Activated CD4-positive, alpha-beta memory T cell treated with anti-CD3 and anti-CD28 coated beads, Interleukin-2, amount 10 ng/mL, durations not matched to agents 7 days and 5 days (primary cell): ENCODE measurements around the gene LYPD6B. TPM values are rescaled to one million over a fixed set of nuclear protein-coding genes. Genes with fewer than 3 reads are reported as not detected.

Experiments used
- CTCF ChIA-PET: fragments of 350-600 bp; sonication (Branson Sonifier 250); formaldehyde crosslinking; loops from one replicate; lab custom pipeline; 2021; ENCODE audit warnings: antibody characterized with exemption, inconsistent platforms; lab: Charles Lee
- POLR2A ChIA-PET: fragments of 350-600 bp; sonication (Branson Sonifier 250); formaldehyde crosslinking; loops from one replicate; lab custom pipeline; 2021; ENCODE audit warnings: antibody characterized with exemption; lab: Charles Lee
- DNase-seq: peaks from one replicate; pipeline ENCODE4 v3.0.0-alpha.2; 2020
- H3K27ac Mint-ChIP-seq: one replicate; pipeline ENCODE4 v1.8.0; 2021; ENCODE audit warnings: mild to moderate bottlenecking, mixed read lengths
- H3K27me3 Mint-ChIP-seq: one replicate; pipeline ENCODE4 v1.8.0; 2021; ENCODE audit warnings: mixed read lengths
- H3K36me3 Mint-ChIP-seq: one replicate; pipeline ENCODE4 v1.8.0; 2021; ENCODE audit warnings: low read depth, mixed read lengths
- H3K4me1 Mint-ChIP-seq: one replicate; pipeline ENCODE4 v1.8.0; 2021; ENCODE audit warnings: mixed read lengths
- H3K4me3 Mint-ChIP-seq: one replicate; pipeline ENCODE4 v1.8.0; 2021; ENCODE audit warnings: mild to moderate bottlenecking, mixed read lengths
- H3K9me3 Mint-ChIP-seq: one replicate; pipeline ENCODE4 v1.8.0; 2021; ENCODE audit warnings: mixed read lengths
- total RNA-seq, 2 experiments: library from RNA; stranded (reverse); gene quantifications; one replicate each; pipeline ENCODE4 v1.2.3, GENCODE V29; 2021

Gene LYPD6B
- total RNA-seq, 2 experiments from 2014 or later: 0.20 TPM; not detected in 1

- Mint-ChIP-seq H3K4me3 (no peak overlapping the region), H3K27me3 (peaks cover 12% of the 10 kb centered on the region), H3K4me1 (no peaks in the 10 kb centered on the region), H3K9me3 (no peaks in the 10 kb centered on the region), H3K36me3 (no peaks in the 10 kb centered on the region), H3K27ac (no peak overlapping the region)
- ChIA-PET CTCF (no interaction called here), POLR2A (no interaction called here)
- DNase-seq: no peak
Measured at GRCh38 chr2:149132901-149133300, 94.4 kb downstream of the LYPD6B start.

DNA sequence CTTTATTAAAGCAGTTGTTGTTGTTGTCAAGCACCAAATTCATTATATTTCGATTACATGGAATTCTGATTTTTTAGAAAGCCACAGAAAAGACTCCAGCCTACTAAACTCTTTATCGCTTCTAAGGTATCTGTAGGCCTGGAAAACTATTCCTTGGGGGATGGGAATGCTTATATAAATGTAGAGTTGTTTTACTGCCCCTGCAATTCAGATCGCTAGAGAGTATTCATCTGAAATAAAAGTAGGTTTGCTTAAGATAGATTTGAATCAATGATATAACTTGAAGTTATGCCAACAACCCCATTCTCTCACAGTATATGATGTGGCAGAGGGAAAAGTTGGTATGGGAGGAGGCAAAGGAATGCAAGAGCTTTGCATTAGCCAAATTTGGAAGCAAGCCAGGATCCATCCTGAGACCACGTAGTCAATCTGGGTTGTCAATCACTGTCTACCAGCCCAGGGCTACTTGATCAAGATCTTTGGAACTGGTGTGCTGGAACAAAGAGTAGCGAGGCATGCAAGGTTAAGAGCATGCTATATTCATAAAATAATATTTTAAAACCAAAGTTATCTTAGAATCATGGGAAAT, 95.9 kb downstream of the LYPD6B start:
- Mint-ChIP-seq H3K9me3 (no peaks in the 10 kb centered on the region), H3K27me3 (peaks cover 8% of the 10 kb centered on the region), H3K36me3 (no peaks in the 10 kb centered on the region), H3K4me3 (no peak overlapping the region), H3K4me1 (no peaks in the 10 kb centered on the region), H3K27ac (no peak overlapping the region)
- POLR2A ChIA-PET: no interaction called here
- CTCF ChIA-PET: no interaction called here
- no peak for DNase-seq

DNA sequence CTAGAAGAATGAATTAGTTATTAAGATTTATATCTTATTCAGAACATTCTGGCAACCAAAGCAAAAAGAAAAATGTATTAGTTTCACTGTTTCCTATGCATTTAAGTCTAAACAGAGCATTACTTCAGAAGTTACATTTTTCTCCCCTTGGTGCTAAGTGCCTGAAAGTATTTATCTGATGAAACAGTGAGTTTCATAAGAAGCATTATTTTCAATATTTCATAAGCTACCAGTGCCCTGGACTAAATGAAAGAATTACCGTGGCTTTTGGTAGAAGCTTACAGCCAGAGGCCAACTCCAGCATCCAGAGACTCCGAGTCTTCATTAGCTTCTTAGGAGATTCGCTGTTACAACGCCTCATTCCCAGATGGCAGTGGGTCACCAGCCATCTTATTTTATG, 97.6 kb downstream of the LYPD6B start:
- CTCF ChIA-PET: no interaction called here
- no peak for DNase-seq
- POLR2A ChIA-PET: no interaction called here
- H3K27me3 Mint-ChIP-seq: peaks cover 9% of the 10 kb centered on the region
- no peak overlapping the region for H3K4me3 Mint-ChIP-seq
- H3K36me3 Mint-ChIP-seq: no peaks in the 10 kb centered on the region
- no peaks in the 10 kb centered on the region for H3K9me3 Mint-ChIP-seq
- no peaks in the 10 kb centered on the region for H3K4me1 Mint-ChIP-seq
- H3K27ac Mint-ChIP-seq: no peak overlapping the region

DNA sequence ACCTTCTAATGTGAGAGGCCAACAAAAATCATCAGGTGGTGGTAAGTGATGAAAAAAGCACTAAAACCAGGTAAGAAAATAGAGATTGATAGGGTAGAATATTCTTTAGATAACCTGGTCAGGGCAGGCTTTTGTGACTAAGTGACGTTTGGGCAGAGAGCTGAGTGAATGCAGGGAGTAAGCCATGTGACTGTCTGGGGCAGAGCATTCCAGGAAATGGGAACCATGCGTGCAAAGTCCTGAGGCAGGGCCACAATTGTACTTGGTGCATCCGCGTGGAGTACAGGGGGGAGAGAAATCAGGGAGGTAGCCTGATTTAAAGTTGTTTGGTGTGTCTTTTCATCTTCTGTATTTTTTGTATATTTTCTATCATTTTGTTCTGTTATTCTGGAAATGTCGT, 102.5 kb downstream of the LYPD6B start:
- Mint-ChIP-seq H3K4me3 (no peak overlapping the region), H3K9me3 (no peaks in the 10 kb centered on the region), H3K27me3 (peaks cover 11% of the 10 kb centered on the region), H3K4me1 (peaks cover 3% of the 10 kb centered on the region), H3K27ac (no peak overlapping the region), H3K36me3 (no peaks in the 10 kb centered on the region)
- no peak for DNase-seq
- ChIA-PET POLR2A (no interaction called here), CTCF (no interaction called here)

DNA sequence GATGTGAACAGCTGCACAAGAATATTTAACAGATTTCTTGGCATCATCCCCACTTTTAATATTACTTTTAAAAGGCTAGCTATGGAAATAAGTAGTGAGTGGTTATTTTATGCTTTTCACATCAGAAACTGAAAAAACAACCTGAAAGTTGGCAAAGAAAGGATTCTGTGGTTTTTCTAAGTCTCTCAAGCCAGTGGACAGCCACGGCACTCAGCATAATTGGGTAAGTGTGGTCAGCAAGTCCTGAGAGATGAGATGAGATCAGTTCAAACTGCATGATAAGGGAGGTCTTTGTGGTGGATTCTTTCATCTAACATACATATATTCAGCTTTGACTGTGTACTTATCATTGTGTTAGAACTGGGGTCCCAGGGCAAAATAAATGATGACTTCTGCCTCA, 105.2 kb downstream of the LYPD6B start:
- POLR2A ChIA-PET: interaction anchor here (1.2 kb wide), 1 partner anchor 12 kb away, joined by 3 read pairs; no protein-coding TSS in a partner anchor
- Mint-ChIP-seq H3K27me3 (peaks cover 17% of the 10 kb centered on the region), H3K4me3 (no peak overlapping the region), H3K9me3 (no peaks in the 10 kb centered on the region), H3K36me3 (no peaks in the 10 kb centered on the region), H3K4me1 (peaks cover 3% of the 10 kb centered on the region), H3K27ac (no peak overlapping the region)
- no peak for DNase-seq
- CTCF ChIA-PET: no interaction called here

DNA sequence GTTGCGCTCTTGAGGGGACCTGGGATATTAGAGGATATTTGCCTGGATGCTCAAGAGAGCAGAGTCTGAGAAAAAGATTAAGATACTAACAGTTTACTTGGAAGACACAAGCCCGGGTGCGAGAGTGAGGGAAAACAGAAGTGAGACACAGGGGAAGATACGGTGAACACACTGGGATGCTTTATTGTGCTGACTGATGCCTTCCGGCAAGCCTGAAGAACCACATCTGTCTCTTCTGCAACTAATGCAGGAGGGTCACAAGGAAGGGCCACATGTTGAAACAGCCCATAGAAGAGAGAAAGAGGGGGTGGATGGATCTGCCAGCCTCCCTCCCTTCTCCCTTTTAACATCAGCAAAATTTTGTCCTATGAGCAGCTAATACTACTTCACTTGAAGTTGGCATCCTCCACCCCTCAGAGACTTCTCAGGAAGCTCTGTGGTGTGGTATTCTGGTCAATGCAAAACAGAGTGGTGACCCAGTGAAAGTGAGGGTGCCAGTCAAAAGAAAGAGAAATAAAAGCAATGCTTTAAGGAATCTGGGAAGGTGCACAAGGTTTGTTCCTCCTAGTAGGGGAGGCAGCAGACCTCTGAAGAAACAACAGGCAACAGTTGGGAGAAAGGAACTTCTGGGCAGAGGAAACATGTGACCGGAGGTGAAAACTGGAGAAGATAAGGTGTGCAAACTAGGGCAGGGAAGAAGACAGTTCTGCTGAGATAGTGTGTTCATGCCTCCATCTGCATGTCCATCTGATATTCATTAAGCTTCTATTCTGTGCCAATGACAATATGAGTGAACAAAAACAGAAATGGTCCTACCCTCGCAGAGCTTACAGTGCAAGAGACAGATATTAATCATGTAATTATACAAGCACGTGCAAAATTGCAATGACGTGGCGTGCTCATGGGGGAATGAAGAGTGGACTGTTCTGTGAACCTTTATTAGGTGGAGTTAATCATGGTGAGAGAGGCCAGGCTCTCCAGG, 107.1 kb downstream of the LYPD6B start:
- Mint-ChIP-seq H3K36me3 (no peaks in the 10 kb centered on the region), H3K27ac (no peak overlapping the region), H3K9me3 (no peaks in the 10 kb centered on the region), H3K4me3 (no peak overlapping the region), H3K4me1 (peaks cover 3% of the 10 kb centered on the region), H3K27me3 (peaks cover 22% of the 10 kb centered on the region)
- CTCF ChIA-PET: no interaction called here
- no peak for DNase-seq
- POLR2A ChIA-PET: no interaction called here

GRCh38 chr2:149146876-149147275, 108.4 kb downstream of the LYPD6B start:
- Mint-ChIP-seq H3K36me3 (no peaks in the 10 kb centered on the region), H3K9me3 (no peaks in the 10 kb centered on the region), H3K27me3 (peaks cover 32% of the 10 kb centered on the region), H3K4me3 (no peak overlapping the region), H3K4me1 (peaks cover 3% of the 10 kb centered on the region), H3K27ac (no peak overlapping the region)
- ChIA-PET POLR2A (no interaction called here), CTCF (no interaction called here)
- DNase-seq: no peak

GRCh38 chr2:149148194-149149006, 109.9 kb downstream of the LYPD6B start:
- Mint-ChIP-seq H3K36me3 (no peaks in the 10 kb centered on the region), H3K4me3 (no peak overlapping the region), H3K27ac (no peak overlapping the region), H3K4me1 (peaks cover 3% of the 10 kb centered on the region), H3K27me3 (peaks cover 32% of the 10 kb centered on the region), H3K9me3 (no peaks in the 10 kb centered on the region)
- ChIA-PET CTCF (interaction anchor here (0.9 kb wide), 1 partner anchor 11 kb away, joined by 3 read pairs; no protein-coding TSS in a partner anchor), POLR2A (no interaction called here)
- DNase-seq: no peak

GRCh38 chr2:149149007-149149297, 110.5 kb downstream of the LYPD6B start:
- DNase-seq: no peak
- H3K27me3 Mint-ChIP-seq: peaks cover 32% of the 10 kb centered on the region
- no peaks in the 10 kb centered on the region for H3K9me3 Mint-ChIP-seq
- peaks cover 3% of the 10 kb centered on the region for H3K4me1 Mint-ChIP-seq
- H3K4me3 Mint-ChIP-seq: no peak overlapping the region
- CTCF ChIA-PET: no interaction called here
- H3K36me3 Mint-ChIP-seq: no peaks in the 10 kb centered on the region
- POLR2A ChIA-PET: no interaction called here
- no peak overlapping the region for H3K27ac Mint-ChIP-seq

- POLR2A ChIA-PET: no interaction called here
Measured at GRCh38 chr2:149152469-149152953, 114.0 kb downstream of the LYPD6B start.

GRCh38 chr2:149155196-149155969, 116.9 kb downstream of the LYPD6B start:
- Mint-ChIP-seq H3K27ac (no peak overlapping the region), H3K4me3 (no peak overlapping the region), H3K9me3 (no peaks in the 10 kb centered on the region), H3K36me3 (no peaks in the 10 kb centered on the region), H3K27me3 (peaks cover 27% of the 10 kb centered on the region), H3K4me1 (no peaks in the 10 kb centered on the region)
- no peak for DNase-seq
- CTCF ChIA-PET: no interaction called here
- POLR2A ChIA-PET: no interaction called here

More at GRCh38 chr2:149152469-149152953, 114.0 kb downstream of the LYPD6B start:
- Mint-ChIP-seq H3K4me1 (no peaks in the 10 kb centered on the region), H3K27ac (no peak overlapping the region), H3K36me3 (no peaks in the 10 kb centered on the region), H3K4me3 (no peak overlapping the region), H3K27me3 (peaks cover 26% of the 10 kb centered on the region), H3K9me3 (no peaks in the 10 kb centered on the region)
- no peak for DNase-seq
- CTCF ChIA-PET: no interaction called here

DNA sequence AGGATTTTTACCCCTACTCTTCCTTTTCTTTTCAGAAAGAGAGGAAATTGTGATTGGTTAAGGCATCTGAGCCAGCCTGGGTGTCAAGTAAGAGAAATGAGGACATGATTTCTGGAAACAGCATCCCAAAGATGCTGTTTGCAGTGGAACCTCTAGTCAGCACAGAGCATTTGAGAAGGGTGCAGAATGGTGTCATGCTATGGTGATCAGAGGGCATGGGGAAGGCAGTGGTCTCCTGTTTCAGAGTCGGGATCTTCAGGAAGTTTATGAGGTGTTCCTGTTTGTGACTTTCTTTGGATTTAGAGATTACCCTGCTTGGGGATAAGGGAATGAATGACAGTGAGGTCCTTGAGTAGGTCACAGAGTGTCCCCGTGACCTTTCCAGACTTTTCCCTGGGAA, 117.5 kb downstream of the LYPD6B start:
- no peak for DNase-seq
- ChIA-PET POLR2A (no interaction called here), CTCF (no interaction called here)
- no peak overlapping the region for H3K4me3 Mint-ChIP-seq
- H3K9me3 Mint-ChIP-seq: no peaks in the 10 kb centered on the region
- H3K27me3 Mint-ChIP-seq: peaks cover 27% of the 10 kb centered on the region
- H3K27ac Mint-ChIP-seq: no peak overlapping the region
- H3K4me1 Mint-ChIP-seq: peaks cover 2% of the 10 kb centered on the region
- no peaks in the 10 kb centered on the region for H3K36me3 Mint-ChIP-seq
